IMR-90 (cell line): ENCODE results near the gene OTULINL. TPM values are rescaled to one million over a fixed set of nuclear protein-coding genes. Genes with fewer than 3 reads are reported as not detected.

Experiments used
- ATAC-seq: fragments of 200-7000 bp; cut with Tn5 transposase; 2 replicates; pipeline ENCODE4 v1.9.1; 2020; ENCODE audit warnings: low read depth, mild to moderate bottlenecking, moderate library complexity
- BruUV-seq: library from RNA; stranded (reverse); fragments of 400-500 nt; replicated peaks from 2 replicates; lab custom pipeline; 2021; lab: Mats Ljungman, UMichigan
- CTCF ChIA-PET: fragments of 300-600 bp; formaldehyde crosslinking; extraction: SDS; loops from one replicate; lab custom pipeline; 2021; ENCODE audit warnings: antibody characterized with exemption; lab: Yijun Ruan, JAX
- POLR2A ChIA-PET: fragments of 300-600 bp; sonication (Branson Sonifier 250); formaldehyde crosslinking; loops from one replicate; lab custom pipeline; 2022; ENCODE audit warnings: antibody characterized with exemption; ENCODE audit not compliant: unreplicated experiment; lab: Charles Lee
- DNase-seq: peaks from one replicate; pipeline ENCODE4 v3.0.0; 2013
- H2AFZ ChIP-seq: replicated peaks from 2 replicates; pipeline ENCODE3; 2013; ENCODE audit warnings: low read length, mild to moderate bottlenecking; ENCODE audit not compliant: poor library complexity
- H2AK5ac ChIP-seq: 2 replicates; pipeline ENCODE4 v1.6.1; 2013; ENCODE audit warnings: low read depth, low read length, inconsistent platforms
- H2AK9ac ChIP-seq: replicated peaks from 2 replicates; pipeline ENCODE3; 2013; ENCODE audit warnings: mild to moderate bottlenecking, low read depth, low read length, moderate library complexity; ENCODE audit not compliant: poor library complexity
- H2BK120ac ChIP-seq: 2 replicates; pipeline ENCODE4 v1.6.1; 2013; ENCODE audit warnings: low read depth, low read length, inconsistent platforms
- H2BK15ac ChIP-seq: 3 replicates; pipeline ENCODE4 v1.6.1; 2013; ENCODE audit warnings: low read depth, low read length, inconsistent platforms
- H2BK20ac ChIP-seq: 2 replicates; pipeline ENCODE4 v1.6.1; 2013; ENCODE audit warnings: low read depth, mild to moderate bottlenecking, inconsistent platforms, low read length, moderate library complexity
- H2BK5ac ChIP-seq: 2 replicates; pipeline ENCODE4 v1.6.1; 2013; ENCODE audit warnings: mild to moderate bottlenecking, low read depth, low read length, inconsistent platforms; ENCODE audit not compliant: poor library complexity, severe bottlenecking
- H3K14ac ChIP-seq: replicated peaks from 2 replicates; pipeline ENCODE4 v1.6.1; 2013; ENCODE audit warnings: low read depth, low read length, inconsistent platforms
- H3K18ac ChIP-seq: 2 replicates; pipeline ENCODE4 v1.6.1; 2013; ENCODE audit warnings: low read depth, low read length, control low read depth
- H3K23ac ChIP-seq: 2 replicates; pipeline ENCODE4 v1.6.1; 2013; ENCODE audit warnings: low read depth, low read length, inconsistent platforms
- H3K27ac ChIP-seq: 2 replicates; pipeline ENCODE4 v1.5.1; 2013; ENCODE audit warnings: mild to moderate bottlenecking, control low read depth, low read length; ENCODE audit not compliant: insufficient read depth
- H3K27me3 ChIP-seq: 2 replicates; pipeline ENCODE4 v1.6.1; 2013; ENCODE audit warnings: low read length; ENCODE audit not compliant: control insufficient read depth, insufficient read depth
- H3K36me3 ChIP-seq: 2 replicates; pipeline ENCODE4 v1.6.1; 2013; ENCODE audit warnings: low read length, mixed read lengths; ENCODE audit not compliant: control insufficient read depth, insufficient read depth
- H3K4ac ChIP-seq: 2 replicates; pipeline ENCODE4 v1.6.1; 2013; ENCODE audit warnings: low read depth, low read length, inconsistent platforms
- H3K4me1 ChIP-seq: 2 replicates; pipeline ENCODE4 v1.6.1; 2013; ENCODE audit warnings: low read length, mixed read lengths; ENCODE audit not compliant: control insufficient read depth, insufficient read depth
- H3K4me2 ChIP-seq: 2 replicates; pipeline ENCODE4 v1.6.1; 2013; ENCODE audit warnings: low read depth, mild to moderate bottlenecking, control low read depth, low read length, moderate library complexity
- H3K4me3 ChIP-seq: 2 replicates; pipeline ENCODE4 v1.5.1; 2013; ENCODE audit warnings: low read depth, mild to moderate bottlenecking, control low read depth, low read length, moderate library complexity; ENCODE audit not compliant: insufficient read depth
- H3K56ac ChIP-seq: 2 replicates; pipeline ENCODE4 v1.6.1; 2013; ENCODE audit warnings: low read length, inconsistent platforms; ENCODE audit not compliant: insufficient read depth; ENCODE audit errors: extremely low read depth
- H3K79me1 ChIP-seq, 2 experiments: 2 replicates each; pipeline ENCODE4 v1.6.1; 2013; ENCODE audit warnings: low read length in 2 of 2, inconsistent platforms in 1 of 2, low read depth in 1 of 2
- H3K9ac ChIP-seq: 2 replicates; pipeline ENCODE4 v1.6.1; 2013; ENCODE audit warnings: low read depth, low read length, control low read depth
- H3K9me1 ChIP-seq: 2 replicates; pipeline ENCODE4 v1.6.1; 2013; ENCODE audit warnings: low read length, inconsistent platforms; ENCODE audit not compliant: insufficient read depth
- H3K9me3 ChIP-seq: 2 replicates; pipeline ENCODE4 v1.6.1; 2013; ENCODE audit warnings: low read length; ENCODE audit not compliant: control insufficient read depth, insufficient read depth
- H4K20me1 ChIP-seq: 2 replicates; pipeline ENCODE4 v1.6.1; 2013; ENCODE audit warnings: low read length, inconsistent platforms; ENCODE audit not compliant: insufficient read depth
- H4K5ac ChIP-seq: 2 replicates; pipeline ENCODE4 v1.6.1; 2013; ENCODE audit warnings: mild to moderate bottlenecking, low read depth, low read length, control low read depth
- H4K8ac ChIP-seq, 2 experiments: 2 replicates each; pipeline ENCODE4 v1.6.1; 2013; ENCODE audit warnings: low read depth in 2 of 2, low read length in 2 of 2, control low read depth in 1 of 2, inconsistent platforms in 1 of 2
- H4K91ac ChIP-seq: 2 replicates; pipeline ENCODE4 v1.6.1; 2013; ENCODE audit warnings: low read depth, low read length, inconsistent platforms; ENCODE audit not compliant: insufficient read depth
- BHLHE40 ChIP-seq: fragments of 150-350 bp; IDR thresholded peaks from 2 replicates; pipeline ENCODE4 v1.6.1; 2016; ENCODE audit warnings: mild to moderate bottlenecking, low read depth, low read length
- CHD1 ChIP-seq: IDR thresholded peaks from 2 replicates; pipeline ENCODE4 v1.6.1; 2012; ENCODE audit warnings: low read depth, low read length, improper control_type of control experiment
- CTCF ChIP-seq: conservative IDR thresholded peaks from 2 replicates; pipeline ENCODE4 v1.5.1; 2012; ENCODE audit warnings: mild to moderate bottlenecking, low read depth, low read length, improper control_type of control experiment
- FOS ChIP-seq: fragments of 150-350 bp; IDR thresholded peaks from 2 replicates; pipeline ENCODE4 v1.6.1; 2016; ENCODE audit warnings: low read depth, low read length
- MAFK ChIP-seq: IDR thresholded peaks from 2 replicates; pipeline ENCODE4 v1.6.1; 2012; ENCODE audit warnings: low read depth, low read length, improper control_type of control experiment
- MAZ ChIP-seq: IDR thresholded peaks from 2 replicates; pipeline ENCODE4 v1.6.1; 2012; ENCODE audit warnings: low read depth, mild to moderate bottlenecking, low read length, improper control_type of control experiment, moderate library complexity, borderline replicate concordance
- MXI1 ChIP-seq: IDR thresholded peaks from 2 replicates; pipeline ENCODE4 v1.6.1; 2012; ENCODE audit warnings: low read depth, mild to moderate bottlenecking, low read length, moderate library complexity, borderline replicate concordance
- NFE2L2 ChIP-seq: fragments of 150-350 bp; IDR thresholded peaks from 2 replicates; pipeline ENCODE4 v1.6.1; 2016; ENCODE audit warnings: low read depth, mild to moderate bottlenecking, low read length
- RAD21 ChIP-seq: IDR thresholded peaks from 2 replicates; pipeline ENCODE4 v1.6.1; 2012; ENCODE audit warnings: low read length, improper control_type of control experiment
- RCOR1 ChIP-seq: IDR thresholded peaks from 2 replicates; pipeline ENCODE4 v1.6.1; 2012; ENCODE audit warnings: mild to moderate bottlenecking, low read length, improper control_type of control experiment; ENCODE audit not compliant: insufficient replicate concordance
- RFX5 ChIP-seq: IDR thresholded peaks from 2 replicates; pipeline ENCODE4 v1.8.0; 2012; ENCODE audit warnings: low read depth, mild to moderate bottlenecking, low read length, moderate library complexity
- SMC3 ChIP-seq: fragments of 150-350 bp; IDR thresholded peaks from 2 replicates; pipeline ENCODE4 v1.6.1; 2016; ENCODE audit warnings: low read depth, mild to moderate bottlenecking, antibody characterized with exemption, low read length, moderate library complexity
- USF2 ChIP-seq: fragments of 150-350 bp; IDR thresholded peaks from 2 replicates; pipeline ENCODE4 v1.6.1; 2017; ENCODE audit warnings: mild to moderate bottlenecking, antibody characterized with exemption, low read length, low read depth
- WGBS, 2 experiments: methylation state at CpG; one replicate each; pipeline versions ENCODE4 v1.1.5 to v1.1.7; 2013; ENCODE audit warnings: missing lambda C conversion rate in 2 of 2; ENCODE audit not compliant: insufficient read length in 1 of 2; ENCODE audit errors: extremely low coverage in 2 of 2; 5-methylcytosine and 5-hydroxymethylcytosine counted together
- dilution Hi-C: fragments of 300-500 bp; cut with HindIII; formaldehyde crosslinking; loops from one replicate; pipeline ENCODE4 v1.14.3; 2018; ENCODE audit warnings: low sequenced_read_pairs; ENCODE audit not compliant: unreplicated experiment
- in situ Hi-C: fragments of 300-500 bp; cut with MboI; formaldehyde crosslinking; loops from 3 replicates; pipeline ENCODE4 v1.14.3; 2019; ENCODE audit warnings: low sequenced_read_pairs, inconsistent platforms, mixed read lengths
- intact Hi-C: fragments of 100-400 bp; cut with micrococcal nuclease; formaldehyde crosslinking; loops from 2 replicates; pipeline ENCODE4 v1.10.0; 2022
- polyA plus RNA-seq, 3 experiments: library from polyadenylated mRNA; depleted of rRNA; stranded (reverse); fragments of >200 nt; gene quantifications; 2 replicates each; pipeline ENCODE4 v1.2.3, GENCODE V29; 2012; ENCODE audit warnings: low replicate concordance in 1 of 3
- total RNA-seq: library from RNA; depleted of rRNA; stranded (reverse); fragments of >200 nt; gene quantifications from 2 replicates; pipeline ENCODE4 v1.2.3, GENCODE V29; 2012

The OTULINL gene
- total and polyA plus RNA-seq, 2 of the 4 experiments (the other 2 are of a cell fraction): 0.09 to 0.18 TPM

GRCh38 chr5:14547666-14548065 is 33.9 kb upstream of the OTULINL start:
- Histone ChIP-seq H2AK5ac (no peak overlapping the region), H2AFZ (no peak overlapping the region), H2BK5ac (no peak overlapping the region), H4K8ac (no peak overlapping the region), H3K4me3 (no peak overlapping the region), H3K23ac (no peak overlapping the region), H3K79me1 (no peaks in the 10 kb centered on the region), H3K9ac (no peak overlapping the region), H4K91ac (no peak overlapping the region), H3K9me3 (peaks cover 3% of the 10 kb centered on the region; the same call in 1 of the 2 replicates), H2BK20ac (no peak overlapping the region), H3K27me3 (peaks cover 47% of the 10 kb centered on the region), H3K9me1 (no peaks in the 10 kb centered on the region), H4K5ac (no peak overlapping the region), H2BK15ac (no peak overlapping the region), H3K27ac (no peak overlapping the region), H2AK9ac (no peak overlapping the region), H3K4me1 (no peaks in the 10 kb centered on the region), H3K4ac (no peak overlapping the region), H2BK120ac (no peak overlapping the region), H4K20me1 (no peaks in the 10 kb centered on the region), H3K18ac (no peak overlapping the region), H3K36me3 (no peaks in the 10 kb centered on the region), H3K56ac (no peak overlapping the region), H3K4me2 (no peak overlapping the region), H3K14ac (no peak overlapping the region)
- no peak for DNase-seq
- BruUV-seq: no TSS peak
- no peak for ATAC-seq
- intact Hi-C loops (no loop called here), in situ Hi-C loops (no loop called here), dilution Hi-C loops (no loop called here)
- POLR2A ChIA-PET: no interaction called here
- WGBS, 2 experiments: no CpG with 5 or more reads among the region's 1 CpG
- CTCF ChIA-PET: no interaction called here
- TF ChIP-seq MXI1: no peak
- TF ChIP-seq MAFK: no peak
- TF ChIP-seq USF2: no peak
- TF ChIP-seq SMC3: no peak
- no peak for TF ChIP-seq CTCF
- no peak for TF ChIP-seq RFX5
- TF ChIP-seq RCOR1: no peak
- TF ChIP-seq FOS: no peak
- TF ChIP-seq MAZ: no peak
- TF ChIP-seq BHLHE40: no peak
- no peak for TF ChIP-seq NFE2L2
- no peak for TF ChIP-seq RAD21
- no peak for TF ChIP-seq CHD1
